HEK293 (cell line): Measurements from ENCODE around the gene SAMD8.
A peak's percentile ranks its signal among the peaks of the same experiment; 100 is the strongest.
"Not testable (repeated sequence)": the region's sequence is repeated elsewhere in the genome, so short reads cannot be mapped to it uniquely, and the experiment has no call there.

Experiments
- CTCF ChIA-PET: fragments of 350-600 bp; formaldehyde crosslinking; extraction: SDS; loops from one replicate; lab custom pipeline; 2021; ENCODE audit warnings: antibody characterized with exemption; lab: Yijun Ruan, JAX
- POLR2A ChIA-PET: fragments of 300-600 bp; formaldehyde crosslinking; extraction: SDS; loops from one replicate; lab custom pipeline; 2020; ENCODE audit warnings: antibody characterized with exemption, inconsistent platforms; lab: Yijun Ruan, JAX
- H3K27ac ChIP-seq: fragments of 200-500 bp; sonication (Bioruptor generic); 2 replicates; pipeline ENCODE4 v1.5.1; 2014; ENCODE audit warnings: low read depth, low read length, control low read depth, inconsistent platforms; ENCODE audit errors: extremely low read depth
- H3K36me3 ChIP-seq, 2 experiments: fragments of 200-500 bp in 1 of 2; sonication (Bioruptor generic) in 1 of 2; 1 replicate in 1 of 2; 2 replicates in 1 of 2; pipeline ENCODE4 v1.5.1; 2014 to 2017; ENCODE audit warnings: inconsistent platforms in 2 of 2, low read length in 2 of 2; ENCODE audit not compliant: control insufficient read depth in 2 of 2, insufficient read depth in 1 of 2
- H3K4me1 ChIP-seq: fragments of 200-500 bp; sonication (Bioruptor generic); 2 replicates; pipeline ENCODE4 v1.5.1; 2014; ENCODE audit warnings: mild to moderate bottlenecking, low read length, inconsistent platforms; ENCODE audit not compliant: control insufficient read depth, insufficient read depth
- H3K4me3 ChIP-seq: 2 replicates; pipeline ENCODE4 v1.5.1; 2011; ENCODE audit warnings: low read depth, mild to moderate bottlenecking, control low read depth, low read length, moderate library complexity
- H3K9me3 ChIP-seq: fragments of 200-500 bp; sonication (Bioruptor generic); 2 replicates; pipeline ENCODE4 v1.5.1; 2014; ENCODE audit warnings: low read depth, low read length, inconsistent platforms; ENCODE audit not compliant: control insufficient read depth, insufficient read depth
- EGR2 ChIP-seq: fragments of 450-650 bp; formaldehyde crosslinking; IDR thresholded peaks from 2 replicates; pipeline ENCODE4 v1.5.1; 2016; ENCODE audit warnings: low read depth, missing biosample characterization, missing genetic modification characterization
- IKZF3 ChIP-seq: fragments of 450-650 bp; IDR thresholded peaks from 2 replicates; pipeline ENCODE4 v1.5.0; 2018; ENCODE audit warnings: missing biosample characterization, mild to moderate bottlenecking, missing genetic modification characterization, moderate library complexity
- KLF1 ChIP-seq: fragments of 450-650 bp; formaldehyde crosslinking; IDR thresholded peaks from 2 replicates; pipeline ENCODE4 v1.5.1; 2016; ENCODE audit warnings: missing biosample characterization, missing genetic modification characterization
- KLF16 ChIP-seq: fragments of 450-650 bp; formaldehyde crosslinking; IDR thresholded peaks from 2 replicates; pipeline ENCODE4 v1.5.1; 2017; ENCODE audit warnings: missing biosample characterization, missing genetic modification characterization
- KLF9 ChIP-seq: fragments of 450-650 bp; formaldehyde crosslinking; IDR thresholded peaks from 2 replicates; pipeline ENCODE4 v1.5.1; 2016; ENCODE audit warnings: missing biosample characterization, missing genetic modification characterization, low read depth
- SP7 ChIP-seq: fragments of 450-650 bp; formaldehyde crosslinking; IDR thresholded peaks from 2 replicates; pipeline ENCODE4 v1.5.1; 2016; ENCODE audit warnings: missing biosample characterization, missing genetic modification characterization
- ZFHX2 ChIP-seq: fragments of 450-650 bp; formaldehyde crosslinking; conservative IDR thresholded peaks from 2 replicates; pipeline ENCODE4 v1.5.1; 2016; ENCODE audit warnings: missing biosample characterization, missing genetic modification characterization
- ZNF202 ChIP-seq: fragments of 450-650 bp; formaldehyde crosslinking; IDR thresholded peaks from 2 replicates; pipeline ENCODE4 v1.5.1; 2016; ENCODE audit warnings: missing biosample characterization, missing genetic modification characterization, borderline replicate concordance
- ZNF239 ChIP-seq: fragments of 450-650 bp; formaldehyde crosslinking; IDR thresholded peaks from 2 replicates; pipeline ENCODE4 v1.5.1; 2016; ENCODE audit warnings: missing biosample characterization, missing genetic modification characterization
- ZNF391 ChIP-seq: fragments of 450-650 bp; formaldehyde crosslinking; IDR thresholded peaks from 2 replicates; pipeline ENCODE4 v1.5.1; 2016; ENCODE audit warnings: low read depth, missing biosample characterization, missing genetic modification characterization, borderline replicate concordance
- ZNF561 ChIP-seq: fragments of 450-650 bp; IDR thresholded peaks from 2 replicates; pipeline ENCODE4 v1.5.1; 2018; ENCODE audit warnings: missing biosample characterization, missing genetic modification characterization, borderline replicate concordance
- ZNF624 ChIP-seq: fragments of 450-650 bp; formaldehyde crosslinking; IDR thresholded peaks from 2 replicates; pipeline ENCODE4 v1.5.1; 2017; ENCODE audit warnings: missing biosample characterization, missing genetic modification characterization
- ZNF76 ChIP-seq: fragments of 450-650 bp; formaldehyde crosslinking; IDR thresholded peaks from 2 replicates; pipeline ENCODE4; 2016; ENCODE audit warnings: low read depth, missing biosample characterization, missing genetic modification characterization, borderline replicate concordance
- TF ChIP-seq, protein P1 (sequence below): fragments of 450-650 bp; formaldehyde crosslinking; IDR thresholded peaks from 2 replicates; pipeline ENCODE4 v1.5.1; 2016; ENCODE audit warnings: missing biosample characterization, missing genetic modification characterization
- TF ChIP-seq, protein P2 (sequence below): fragments of 450-650 bp; formaldehyde crosslinking; conservative IDR thresholded peaks from 2 replicates; pipeline ENCODE4 v1.5.1; 2016; ENCODE audit warnings: low read depth, missing biosample characterization, missing genetic modification characterization
- TF ChIP-seq, protein P3 (sequence below): fragments of 450-650 bp; formaldehyde crosslinking; IDR thresholded peaks from 2 replicates; pipeline ENCODE4 v1.5.1; 2016; ENCODE audit warnings: missing biosample characterization, missing genetic modification characterization

SAMD8 gene

GRCh38 chr10:75115137-75115536, 3.7 kb downstream of the SAMD8 start (continued):
- no peak for TF ChIP-seq ZNF76 (tag by site-specific recombination)
- no peak for TF ChIP-seq KLF1
- TF ChIP-seq ZNF239 (tag by site-specific recombination) = 0 out of 2 replicates have a peak, but pooled peaks have one; percentile 49
- TF ChIP-seq, protein P1, sequence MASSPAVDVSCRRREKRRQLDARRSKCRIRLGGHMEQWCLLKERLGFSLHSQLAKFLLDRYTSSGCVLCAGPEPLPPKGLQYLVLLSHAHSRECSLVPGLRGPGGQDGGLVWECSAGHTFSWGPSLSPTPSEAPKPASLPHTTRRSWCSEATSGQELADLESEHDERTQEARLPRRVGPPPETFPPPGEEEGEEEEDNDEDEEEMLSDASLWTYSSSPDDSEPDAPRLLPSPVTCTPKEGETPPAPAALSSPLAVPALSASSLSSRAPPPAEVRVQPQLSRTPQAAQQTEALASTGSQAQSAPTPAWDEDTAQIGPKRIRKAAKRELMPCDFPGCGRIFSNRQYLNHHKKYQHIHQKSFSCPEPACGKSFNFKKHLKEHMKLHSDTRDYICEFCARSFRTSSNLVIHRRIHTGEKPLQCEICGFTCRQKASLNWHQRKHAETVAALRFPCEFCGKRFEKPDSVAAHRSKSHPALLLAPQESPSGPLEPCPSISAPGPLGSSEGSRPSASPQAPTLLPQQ (tag by site-specific recombination) = 0 out of 2 replicates have a peak, but pooled peaks have one; percentile 17
- no peak for TF ChIP-seq ZNF624 (tag by site-specific recombination)
- TF ChIP-seq, protein P2, sequence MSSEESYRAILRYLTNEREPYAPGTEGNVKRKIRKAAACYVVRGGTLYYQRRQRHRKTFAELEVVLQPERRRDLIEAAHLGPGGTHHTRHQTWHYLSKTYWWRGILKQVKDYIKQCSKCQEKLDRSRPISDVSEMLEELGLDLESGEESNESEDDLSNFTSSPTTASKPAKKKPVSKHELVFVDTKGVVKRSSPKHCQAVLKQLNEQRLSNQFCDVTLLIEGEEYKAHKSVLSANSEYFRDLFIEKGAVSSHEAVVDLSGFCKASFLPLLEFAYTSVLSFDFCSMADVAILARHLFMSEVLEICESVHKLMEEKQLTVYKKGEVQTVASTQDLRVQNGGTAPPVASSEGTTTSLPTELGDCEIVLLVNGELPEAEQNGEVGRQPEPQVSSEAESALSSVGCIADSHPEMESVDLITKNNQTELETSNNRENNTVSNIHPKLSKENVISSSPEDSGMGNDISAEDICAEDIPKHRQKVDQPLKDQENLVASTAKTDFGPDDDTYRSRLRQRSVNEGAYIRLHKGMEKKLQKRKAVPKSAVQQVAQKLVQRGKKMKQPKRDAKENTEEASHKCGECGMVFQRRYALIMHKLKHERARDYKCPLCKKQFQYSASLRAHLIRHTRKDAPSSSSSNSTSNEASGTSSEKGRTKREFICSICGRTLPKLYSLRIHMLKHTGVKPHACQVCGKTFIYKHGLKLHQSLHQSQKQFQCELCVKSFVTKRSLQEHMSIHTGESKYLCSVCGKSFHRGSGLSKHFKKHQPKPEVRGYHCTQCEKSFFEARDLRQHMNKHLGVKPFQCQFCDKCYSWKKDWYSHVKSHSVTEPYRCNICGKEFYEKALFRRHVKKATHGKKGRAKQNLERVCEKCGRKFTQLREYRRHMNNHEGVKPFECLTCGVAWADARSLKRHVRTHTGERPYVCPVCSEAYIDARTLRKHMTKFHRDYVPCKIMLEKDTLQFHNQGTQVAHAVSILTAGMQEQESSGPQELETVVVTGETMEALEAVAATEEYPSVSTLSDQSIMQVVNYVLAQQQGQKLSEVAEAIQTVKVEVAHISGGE (tag by site-specific recombination) = no peak
- TF ChIP-seq ZNF391 (tag by site-specific recombination) = no peak
- 0 out of 2 replicates have a peak, but pooled peaks have one; percentile 20 for TF ChIP-seq KLF16 (tag by site-specific recombination)
- TF ChIP-seq ZNF202 (tag by site-specific recombination) = no peak
- TF ChIP-seq IKZF3 (tag by site-specific recombination) = 0 out of 2 replicates have a peak, but pooled peaks have one; percentile 7
- TF ChIP-seq ZNF561 (tag by site-specific recombination) = no peak

- H3K9me3 ChIP-seq, H3K4me3 ChIP-seq, H3K27ac ChIP-seq, POLR2A ChIA-PET, H3K36me3 ChIP-seq: not testable (repeated sequence)
- peaks cover 21% of the 10 kb centered on the region for H3K4me1 ChIP-seq
- TF ChIP-seq EGR2 (tag by site-specific recombination) = peak; percentile 69
- TF ChIP-seq KLF9 (tag by site-specific recombination) = 0 out of 2 replicates have a peak, but pooled peaks have one; percentile 39
- TF ChIP-seq ZFHX2 (tag by site-specific recombination) = peak; percentile 63
- TF ChIP-seq, protein P3, sequence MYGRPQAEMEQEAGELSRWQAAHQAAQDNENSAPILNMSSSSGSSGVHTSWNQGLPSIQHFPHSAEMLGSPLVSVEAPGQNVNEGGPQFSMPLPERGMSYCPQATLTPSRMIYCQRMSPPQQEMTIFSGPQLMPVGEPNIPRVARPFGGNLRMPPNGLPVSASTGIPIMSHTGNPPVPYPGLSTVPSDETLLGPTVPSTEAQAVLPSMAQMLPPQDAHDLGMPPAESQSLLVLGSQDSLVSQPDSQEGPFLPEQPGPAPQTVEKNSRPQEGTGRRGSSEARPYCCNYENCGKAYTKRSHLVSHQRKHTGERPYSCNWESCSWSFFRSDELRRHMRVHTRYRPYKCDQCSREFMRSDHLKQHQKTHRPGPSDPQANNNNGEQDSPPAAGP (tag by site-specific recombination) = 0 out of 2 replicates have a peak, but pooled peaks have one; percentile 37
- TF ChIP-seq SP7 (tag by site-specific recombination) = peak; percentile 14; the same call in 1 of the 2 replicates
- TF ChIP-seq KLF1 = peak; percentile 61
- peak; percentile 20; the same call in 1 of the 2 replicates for TF ChIP-seq IKZF3 (tag by site-specific recombination)
- CTCF ChIA-PET = interaction anchor here (0.6 to 0.8 kb wide), 2 partner anchors 9 to 43 kb away, joined by 3 read pairs; no protein-coding TSS in a partner anchor
Measured at GRCh38 chr10:75116941-75117775, 5.7 kb downstream of the SAMD8 start.
